Left ventricle myocardium inferior (tissue), 1 donor: ENCODE data around the gene SNX18. TPM values are rescaled to one million over a fixed set of nuclear protein-coding genes. Genes with fewer than 3 reads are reported as not detected.
"Not testable (repeated sequence)": the region's sequence is repeated elsewhere in the genome, so short reads cannot be mapped to it uniquely, and the experiment has no call there.

Source experiments
- DNase-seq: peaks from one replicate; pipeline ENCODE4 v3.0.0-alpha.2; 2020
- H3K27ac ChIP-seq: fragments of 200-600 bp; replicated peaks from 2 replicates; pipeline ENCODE4 v1.8.0; 2021
- H3K27me3 ChIP-seq: fragments of 200-600 bp; 2 replicates; pipeline ENCODE4 v1.8.0; 2021; ENCODE audit warnings: low read depth
- H3K36me3 ChIP-seq: fragments of 200-600 bp; 2 replicates; pipeline ENCODE4 v1.8.0; 2021
- H3K4me1 ChIP-seq: fragments of 200-600 bp; 2 replicates; pipeline ENCODE4 v1.8.0; 2021
- H3K4me3 ChIP-seq: fragments of 200-600 bp; 2 replicates; pipeline ENCODE4 v1.8.0; 2021; ENCODE audit warnings: mild to moderate bottlenecking, moderate library complexity
- H3K9me3 ChIP-seq: fragments of 200-600 bp; replicated peaks from 2 replicates; pipeline ENCODE4 v1.8.0; 2021
- CTCF ChIP-seq: fragments of 200-600 bp; IDR thresholded peaks from 2 replicates; pipeline ENCODE4 v1.8.0; 2021; ENCODE audit warnings: antibody characterized with exemption, mild to moderate bottlenecking, borderline replicate concordance
- intact Hi-C: fragments of 100-400 bp; cut with micrococcal nuclease; formaldehyde crosslinking; loops from one replicate; pipeline ENCODE4 v1.11.0; 2022
- total RNA-seq: library from RNA; stranded (reverse); fragmentation: NEBNext Ultra II Directional; extraction: Animal tissue kit (Norgen Biotek cat#: 25700); gene quantifications from one replicate; pipeline ENCODE4 v1.2.1, GENCODE V29; 2021
- donor health status: DM: no; HTN: yes; CAD: no; lungs with severe emphysema.

Gene SNX18
- total RNA-seq, 1 donor from 2014 or later: 28.7 TPM

- TF ChIP-seq CTCF: no peak
- Histone ChIP-seq H3K9me3 (no peaks in the 10 kb centered on the region), H3K4me1 (no peaks in the 10 kb centered on the region), H3K36me3 (no peaks in the 10 kb centered on the region), H3K27ac (no peak overlapping the region), H3K4me3 (no peak overlapping the region), H3K27me3 (no peaks in the 10 kb centered on the region)
- intact Hi-C loops: no loop called here
- no peak for DNase-seq
Measured at GRCh38 chr5:54476682-54477081, 40.9 kb upstream of the SNX18 start.

GRCh38 chr5:54477941-54478478 lies 39.5 kb upstream of the SNX18 start:
- H3K36me3 ChIP-seq: no peaks in the 10 kb centered on the region
- no peak for DNase-seq
- TF ChIP-seq CTCF: no peak
- H3K4me3 ChIP-seq: no peak overlapping the region
- H3K27ac ChIP-seq: no peak overlapping the region
- H3K4me1 ChIP-seq: no peaks in the 10 kb centered on the region
- H3K27me3 ChIP-seq: no peaks in the 10 kb centered on the region
- intact Hi-C loops: no loop called here
- no peaks in the 10 kb centered on the region for H3K9me3 ChIP-seq

GRCh38 chr5:54480296-54480695 lies 37.3 kb upstream of the SNX18 start:
- no peak for DNase-seq
- no peak for TF ChIP-seq CTCF

GRCh38 chr5:54484219-54484894 lies 33.2 kb upstream of the SNX18 start:
- H3K9me3 ChIP-seq: no peaks in the 10 kb centered on the region
- no peak overlapping the region for H3K27ac ChIP-seq
- no peak for DNase-seq
- TF ChIP-seq CTCF: no peak
- H3K4me1 ChIP-seq: no peaks in the 10 kb centered on the region
- H3K36me3 ChIP-seq: no peaks in the 10 kb centered on the region
- no peak overlapping the region for H3K4me3 ChIP-seq
- H3K27me3 ChIP-seq: no peaks in the 10 kb centered on the region
- intact Hi-C loops: loop anchor here (10.0 kb wide), 1 partner anchor 240 kb away; no protein-coding TSS in a partner anchor

More at GRCh38 chr5:54480296-54480695, 37.3 kb upstream of the SNX18 start:
- Histone ChIP-seq H3K4me1 (no peaks in the 10 kb centered on the region), H3K4me3 (no peak overlapping the region), H3K27me3 (no peaks in the 10 kb centered on the region), H3K27ac (no peak overlapping the region), H3K9me3 (no peaks in the 10 kb centered on the region), H3K36me3 (no peaks in the 10 kb centered on the region)
- intact Hi-C loops: loop anchor here (10.0 kb wide), 1 partner anchor 235 kb away; no protein-coding TSS in a partner anchor

- intact Hi-C loops: loop anchor here (10.0 kb wide), 1 partner anchor 241 kb away; no protein-coding TSS in a partner anchor
- H3K4me1 ChIP-seq, DNase-seq: not testable (repeated sequence)
Measured at GRCh38 chr5:54485659-54486058, 31.9 kb upstream of the SNX18 start.

GRCh38 chr5:54489648-54489979 lies 27.9 kb upstream of the SNX18 start:
- not testable (repeated sequence) for H3K9me3 ChIP-seq, H3K27ac ChIP-seq, H3K27me3 ChIP-seq, H3K36me3 ChIP-seq, DNase-seq, H3K4me3 ChIP-seq, H3K4me1 ChIP-seq
- intact Hi-C loops: loop anchor here (10.0 kb wide), 1 partner anchor 245 kb away; no protein-coding TSS in a partner anchor

More at GRCh38 chr5:54485659-54486058, 31.9 kb upstream of the SNX18 start:
- not testable (repeated sequence) for H3K27ac ChIP-seq, H3K36me3 ChIP-seq, H3K27me3 ChIP-seq, H3K9me3 ChIP-seq, H3K4me3 ChIP-seq
